GM23338 (cell line): ENCODE data around the gene CAP1. TPM values are rescaled to one million over a fixed set of nuclear protein-coding genes. Genes with fewer than 3 reads are reported as not detected.

Source experiments
- ATAC-seq: fragments of 200-7000 bp; cut with Tn5 transposase; 3 replicates; pipeline ENCODE4 v1.9.1; 2020
- DNase-seq: peaks from one replicate; pipeline ENCODE4 v3.0.0-alpha.2; 2015; ENCODE audit warnings: low spot score
- H2AFZ ChIP-seq: fragments of 200-600 bp; sonication (generic); 2 replicates; pipeline ENCODE4 v1.8.0; 2016; ENCODE audit warnings: antibody characterized with exemption, mild to moderate bottlenecking, moderate library complexity
- H3F3A ChIP-seq: fragments of 200-600 bp; sonication (generic); replicated peaks from 2 replicates; pipeline ENCODE4 v1.8.0; 2017; ENCODE audit warnings: antibody characterized with exemption, mixed run types, low read depth
- H3K27ac ChIP-seq: fragments of 200-600 bp; sonication (generic); 2 replicates; pipeline ENCODE4 v1.6.1; 2016; ENCODE audit warnings: low read depth
- H3K27me3 ChIP-seq: fragments of 200-600 bp; sonication (generic); 2 replicates; pipeline ENCODE4 v1.8.0; 2016; ENCODE audit warnings: mild to moderate bottlenecking, mixed run types, moderate library complexity; ENCODE audit not compliant: insufficient read depth
- H3K36me3 ChIP-seq: fragments of 200-600 bp; sonication (generic); 2 replicates; pipeline ENCODE4 v1.8.0; 2016; ENCODE audit warnings: mild to moderate bottlenecking; ENCODE audit not compliant: insufficient read depth
- H3K4me1 ChIP-seq: fragments of 200-600 bp; sonication (generic); 2 replicates; pipeline ENCODE4 v1.8.0; 2016; ENCODE audit warnings: mild to moderate bottlenecking, moderate library complexity; ENCODE audit not compliant: insufficient read depth
- H3K4me2 ChIP-seq: fragments of 200-600 bp; sonication (generic); 2 replicates; pipeline ENCODE4 v1.7.1; 2017; ENCODE audit warnings: mixed run types
- H3K4me3 ChIP-seq: fragments of 200-600 bp; sonication (generic); 2 replicates; pipeline ENCODE4 v1.6.1; 2016; ENCODE audit warnings: mixed run types
- H3K79me2 ChIP-seq: fragments of 200-600 bp; sonication (generic); replicated peaks from 2 replicates; pipeline ENCODE4 v1.8.0; 2017; ENCODE audit warnings: mild to moderate bottlenecking; ENCODE audit not compliant: insufficient read depth
- H3K9me2 ChIP-seq: fragments of 200-600 bp; sonication (generic); 2 replicates; pipeline ENCODE4 v1.8.0; 2017; ENCODE audit not compliant: insufficient read depth
- H4K20me1 ChIP-seq: fragments of 200-600 bp; sonication (generic); replicated peaks from 2 replicates; pipeline ENCODE4 v1.8.0; 2017; ENCODE audit warnings: mild to moderate bottlenecking; ENCODE audit not compliant: insufficient read depth
- H3K27ac Mint-ChIP-seq: 2 replicates; pipeline ENCODE4 v1.8.0; 2020; ENCODE audit warnings: inconsistent platforms, mild to moderate bottlenecking, moderate library complexity, mixed read lengths
- H3K27me3 Mint-ChIP-seq: 3 replicates; pipeline ENCODE4 v1.8.0; 2022; ENCODE audit warnings: low read depth, mild to moderate bottlenecking, moderate library complexity, mixed read lengths, inconsistent platforms; ENCODE audit not compliant: insufficient read depth, poor library complexity
- H3K36me3 Mint-ChIP-seq: 3 replicates; pipeline ENCODE4 v1.8.0; 2021; ENCODE audit warnings: low read depth, mild to moderate bottlenecking, inconsistent platforms, moderate library complexity, mixed read lengths
- H3K4me1 Mint-ChIP-seq: 3 replicates; pipeline ENCODE4 v1.8.0; 2020; ENCODE audit warnings: mild to moderate bottlenecking, inconsistent platforms, mixed read lengths
- H3K4me3 Mint-ChIP-seq: 3 replicates; pipeline ENCODE4 v1.8.0; 2021; ENCODE audit warnings: moderate library complexity, mild to moderate bottlenecking, inconsistent platforms, mixed read lengths
- H3K9me3 Mint-ChIP-seq: 3 replicates; pipeline ENCODE4 v1.8.0; 2020; ENCODE audit warnings: moderate library complexity, mild to moderate bottlenecking, inconsistent platforms, mixed read lengths
- CTCF ChIP-seq, 2 experiments: fragments of 200-600 bp in 1 of 2; sonication (generic) in 1 of 2; conservative IDR thresholded peaks; 2 replicates each; pipeline versions ENCODE4 v1.5.1 to v1.6.1; 2016 to 2017; ENCODE audit warnings: antibody characterized with exemption in 2 of 2, low read depth in 2 of 2, mild to moderate bottlenecking in 2 of 2, moderate library complexity in 1 of 2
- ETS1 ChIP-seq: IDR thresholded peaks from 2 replicates; pipeline ENCODE4 v1.6.1; 2016; ENCODE audit warnings: antibody characterized with exemption
- EZH2phosphoT487 ChIP-seq: fragments of 200-600 bp; sonication (generic); IDR thresholded peaks from one replicate; pipeline ENCODE4 v1.8.1; 2018; ENCODE audit warnings: antibody characterized with exemption; ENCODE audit not compliant: unreplicated experiment
- JUNB ChIP-seq: IDR thresholded peaks from one replicate; pipeline ENCODE4 v1.6.1; 2016; ENCODE audit warnings: antibody characterized with exemption; ENCODE audit not compliant: unreplicated experiment
- POLR2AphosphoS5 ChIP-seq: IDR thresholded peaks from 2 replicates; pipeline ENCODE4 v1.6.1; 2016; ENCODE audit warnings: antibody characterized with exemption, low read depth
- ZNF114 ChIP-seq: fragments of 250-450 bp; sonication (Bioruptor Pico); IDR thresholded peaks from 2 replicates; pipeline ENCODE4 v1.5.0; 2020; ENCODE audit warnings: mild to moderate bottlenecking, moderate library complexity
- polyA plus RNA-seq: library from polyadenylated mRNA; unstranded; fragments of >200 nt; fragmentation: Nextera tagmentation; extraction: Ambion mirVana; gene quantifications from 2 replicates; pipeline ENCODE4 v1.2.1, GENCODE V29; 2016
- total RNA-seq: library from RNA; depleted of rRNA; stranded (reverse); fragments of >200 nt; shearing (Covaris generic); gene quantifications from 2 replicates; pipeline ENCODE4 v1.2.3, GENCODE V29; 2014

Gene CAP1
- total and polyA plus RNA-seq, 2 experiments from 2014 or later: 133 to 254 TPM

GRCh38 chr1:40014812-40015594, 25.5 kb upstream of the CAP1 start (continued):
- TF ChIP-seq CTCF (conservative IDR thresholded peaks at IDR 0.05; ENCODE audit: low read depth in 2 of 2) (no peak), EZH2phosphoT487 (no peak), POLR2AphosphoS5 (no peak), ETS1 (no peak), ZNF114 (no peak)

- H4K20me1 ChIP-seq: no peaks in the 10 kb centered on the region
- DNase-seq (peak; percentile 57), ATAC-seq (peak; percentile 82)
- H3K27me3 Mint-ChIP-seq: no peaks in the 10 kb centered on the region
- 0 out of 2 replicates have a peak overlapping the region, but pooled peaks have one; percentile 8 for H2AFZ ChIP-seq
- no peak overlapping the region for H3K4me2 ChIP-seq
- H3K27ac Mint-ChIP-seq: no peak overlapping the region
- no peak overlapping the region for H3K4me3 ChIP-seq
- no peaks in the 10 kb centered on the region for H3F3A ChIP-seq
- H3K27ac ChIP-seq: no peak overlapping the region
- no peaks in the 10 kb centered on the region for H3K36me3 Mint-ChIP-seq
- no peaks in the 10 kb centered on the region for H3K79me2 ChIP-seq
- no peaks in the 10 kb centered on the region for H3K4me1 Mint-ChIP-seq
- H3K4me3 Mint-ChIP-seq: no peak overlapping the region
- H3K36me3 ChIP-seq: peaks cover 1% of the 10 kb centered on the region; the same call in 1 of the 2 replicates
- H3K4me1 ChIP-seq: no peaks in the 10 kb centered on the region
- H3K9me3 Mint-ChIP-seq: peaks cover 9% of the 10 kb centered on the region; the same call in 2 of the 3 replicates
- H3K27me3 ChIP-seq: no peaks in the 10 kb centered on the region
- TF ChIP-seq JUNB: no peak
- peak; percentile 20 to 57; a peak in 3 of 4 replicates for TF ChIP-seq CTCF (conservative IDR thresholded peaks at IDR 0.05; ENCODE audit: low read depth in 2 of 2)
- no peaks in the 10 kb centered on the region for H3K9me2 ChIP-seq
These were observed 22.5 kb upstream of the CAP1 start for GRCh38 chr1:40017951-40018575.
